HG03095 (cell line): ENCODE measurements around the gene MAP2K6.
A peak's percentile ranks its signal among the peaks of the same experiment; 100 is the strongest.

ENCODE experiments used
- ATAC-seq: cut with Tn5 transposase; IDR thresholded peaks from one replicate; pipeline ENCODE4 v1.9.1; 2021; ENCODE audit warnings: moderate library complexity; ENCODE audit not compliant: unreplicated experiment

The MAP2K6 gene

GRCh38 chr17:69414408-69415274 is at the start of gene MAP2K6:
Gene MAP2K6 (plus strand): TSS chr17:69414697. CDS start chr17:69414985, 288 bp downstream.
- peak; percentile 96 for ATAC-seq

- ATAC-seq = peak; percentile 87
These were observed 47.2 kb upstream of the MAP2K6 start for GRCh38 chr17:69367298-69367697.

GRCh38 chr17:69373069-69373468 is 41.4 kb upstream of the MAP2K6 start:
- no peak for ATAC-seq

- ATAC-seq = no peak
These were observed 39.3 kb upstream of the MAP2K6 start for GRCh38 chr17:69375229-69375628.

GRCh38 chr17:69388822-69389442 is 25.6 kb upstream of the MAP2K6 start:
- no peak for ATAC-seq

GRCh38 chr17:69390795-69391501 is 23.5 kb upstream of the MAP2K6 start:
- ATAC-seq = no peak

- no peak for ATAC-seq
These were observed 13.2 kb upstream of the MAP2K6 start for GRCh38 chr17:69401251-69401650.

GRCh38 chr17:69402052-69402451 is 12.4 kb upstream of the MAP2K6 start:
- no peak for ATAC-seq

- ATAC-seq = no peak
These were observed 10.1 kb upstream of the MAP2K6 start for GRCh38 chr17:69404399-69404798.

GRCh38 chr17:69405096-69405495 is 9.4 kb upstream of the MAP2K6 start:
- no peak for ATAC-seq

GRCh38 chr17:69406941-69407340 is 7.6 kb upstream of the MAP2K6 start:
- no peak for ATAC-seq

GRCh38 chr17:69407759-69408158 is 6.7 kb upstream of the MAP2K6 start:
- ATAC-seq = no peak

- ATAC-seq = no peak
These were observed 3.8 kb upstream of the MAP2K6 start for GRCh38 chr17:69410671-69411070.

- ATAC-seq = no peak
These were observed 2.7 kb upstream of the MAP2K6 start for GRCh38 chr17:69411766-69412165.

- no peak for ATAC-seq
These were observed 2.2 kb upstream of the MAP2K6 start for GRCh38 chr17:69412251-69412671.

- ATAC-seq = no peak
These were observed 934 bp downstream of the MAP2K6 start for GRCh38 chr17:69415431-69415830.

GRCh38 chr17:69417545-69418483 is 3.3 kb downstream of the MAP2K6 start:
- ATAC-seq = no peak

GRCh38 chr17:69418535-69418934 is 4.0 kb downstream of the MAP2K6 start:
- ATAC-seq = no peak

- no peak for ATAC-seq
These were observed 9.0 kb downstream of the MAP2K6 start for GRCh38 chr17:69423450-69423849.

- ATAC-seq = no peak
These were observed 10.0 kb downstream of the MAP2K6 start for GRCh38 chr17:69424287-69425041.
